GM18505 (cell line): ENCODE data around the gene PCYT1B.

ENCODE experiments used
- ATAC-seq: cut with Tn5 transposase; IDR thresholded peaks from one replicate; pipeline ENCODE4 v1.9.1; 2021; ENCODE audit not compliant: unreplicated experiment
- POLR2A ChIP-seq: IDR thresholded peaks from 4 replicates; pipeline ENCODE4 v1.6.1; 2011; ENCODE audit warnings: borderline replicate concordance; ENCODE audit not compliant: insufficient read depth, insufficient read length; ENCODE audit errors: extremely low read depth

Gene PCYT1B

GRCh38 chrX:24594501-24594900, 52.6 kb downstream of the PCYT1B start:
- no peak for ATAC-seq
- no peak for TF ChIP-seq POLR2A

DNA sequence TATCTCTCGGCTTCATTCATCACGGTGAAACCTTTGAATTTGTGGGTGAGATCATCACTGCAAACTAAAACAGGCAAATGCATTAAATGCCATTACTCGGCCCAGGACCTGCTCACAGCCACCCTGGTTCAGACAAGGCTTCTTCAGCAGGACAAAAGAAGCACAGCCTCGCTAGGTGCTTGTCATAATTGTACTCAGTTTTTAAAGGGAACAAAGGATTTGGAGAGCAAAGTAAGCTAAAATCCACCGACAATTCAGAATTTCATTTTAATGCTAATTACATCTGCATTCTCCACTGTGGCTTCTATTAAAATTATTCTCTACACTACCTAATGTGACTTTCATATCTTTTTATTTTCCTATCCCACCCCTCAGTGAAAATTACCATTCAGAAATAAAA, 57.0 kb downstream of the PCYT1B start:
- ATAC-seq = no peak
- no peak for TF ChIP-seq POLR2A

GRCh38 chrX:24577091-24577490, 70.1 kb downstream of the PCYT1B start:
- no peak for ATAC-seq
- TF ChIP-seq POLR2A = no peak

GRCh38 chrX:24575496-24575895, 71.7 kb downstream of the PCYT1B start:
- no peak for ATAC-seq
- TF ChIP-seq POLR2A = no peak

DNA sequence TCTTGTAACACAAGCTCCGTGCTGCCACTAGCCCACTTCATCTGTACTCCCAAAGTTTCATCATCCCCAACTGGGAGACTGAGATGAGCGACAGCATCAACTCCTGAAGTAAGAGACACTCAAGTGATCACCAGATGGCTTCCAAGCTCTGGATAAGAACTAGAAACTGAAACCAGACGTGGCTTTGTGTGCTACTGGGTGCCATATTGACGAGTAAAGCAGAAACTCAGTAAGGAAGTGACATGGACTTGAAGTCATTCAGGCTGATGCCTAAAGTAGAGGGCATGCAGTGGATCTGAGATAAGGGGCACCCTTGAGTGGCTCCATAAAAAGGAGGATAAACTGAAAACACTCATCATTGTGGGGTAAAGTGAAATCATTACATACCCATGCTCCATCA, 72.4 kb downstream of the PCYT1B start:
- TF ChIP-seq POLR2A = no peak
- ATAC-seq = no peak

DNA sequence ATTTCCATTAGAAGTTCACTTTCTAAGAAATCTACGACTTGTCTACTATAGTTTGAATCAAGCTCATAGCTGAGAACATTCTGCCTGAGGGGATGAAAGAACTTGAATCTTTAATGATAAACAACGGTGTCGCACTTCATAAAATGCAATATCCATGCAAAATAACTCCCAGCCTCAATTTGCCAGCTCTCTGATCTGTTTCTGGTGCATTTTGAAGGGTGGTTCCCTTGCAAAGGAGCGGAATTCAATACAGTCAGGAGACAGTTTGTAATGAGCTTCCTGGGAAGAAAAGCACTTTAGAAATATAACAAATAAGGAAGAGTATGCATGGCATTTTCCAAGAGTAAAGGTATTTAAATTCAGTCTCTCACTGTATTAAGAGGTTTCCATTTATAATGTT, 80.0 kb downstream of the PCYT1B start:
- no peak for TF ChIP-seq POLR2A
- no peak for ATAC-seq

DNA sequence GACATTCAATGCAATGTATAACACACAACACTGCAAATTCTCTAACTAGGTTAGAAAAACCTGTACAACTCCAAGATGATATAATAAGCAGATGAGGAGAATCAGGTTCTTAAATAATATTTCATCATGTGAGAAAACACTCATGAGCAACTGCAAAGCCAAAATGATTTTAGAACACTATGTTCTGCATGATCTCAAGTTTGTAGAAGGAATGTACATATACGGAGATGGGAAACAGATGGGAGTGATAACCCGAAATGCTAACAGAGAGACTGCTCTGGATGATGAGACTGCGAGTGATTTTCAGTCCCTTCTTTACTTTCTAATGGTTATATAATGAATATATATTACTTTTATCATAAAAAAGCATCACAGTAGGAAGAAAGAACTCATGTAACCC, 80.9 kb downstream of the PCYT1B start:
- no peak for TF ChIP-seq POLR2A
- no peak for ATAC-seq

DNA sequence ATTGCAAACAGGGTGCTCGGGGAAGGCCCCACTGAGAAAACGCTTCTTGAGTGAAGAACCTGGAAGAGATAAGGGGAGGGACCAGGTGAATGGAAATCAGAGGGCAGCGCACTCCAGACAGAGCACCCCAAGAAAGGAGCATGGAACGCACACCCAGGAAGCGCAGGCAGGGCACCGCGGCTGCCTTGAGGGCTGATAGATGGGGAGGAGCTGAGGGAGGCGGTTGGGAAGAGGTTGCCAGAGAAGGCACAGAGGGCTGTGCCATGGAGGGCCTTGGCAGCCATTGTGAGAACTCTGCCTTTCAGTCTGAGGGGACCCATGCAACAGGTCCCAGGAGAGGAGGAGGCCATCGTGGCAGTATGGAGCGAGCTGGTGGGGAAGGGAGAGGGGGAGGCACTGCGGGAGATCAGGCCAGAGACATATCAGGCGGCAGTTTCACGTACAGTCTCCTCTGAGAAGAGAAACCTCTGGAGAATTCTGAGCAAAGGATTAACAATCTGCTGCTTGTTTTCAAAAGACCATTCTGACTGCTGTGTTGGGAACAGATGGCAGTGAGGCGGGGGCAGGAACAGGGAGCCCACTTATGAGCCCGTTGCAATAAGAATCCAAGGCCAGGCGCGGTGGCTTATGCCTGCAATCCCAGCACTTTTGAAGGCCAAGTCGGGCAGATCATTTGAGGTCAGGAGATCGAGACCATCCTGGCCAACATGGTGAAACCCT, 83.7 kb downstream of the PCYT1B start:
- TF ChIP-seq POLR2A = no peak
- ATAC-seq = no peak

- no peak for TF ChIP-seq POLR2A
- no peak for ATAC-seq
Measured at GRCh38 chrX:24561121-24561520, 86.0 kb downstream of the PCYT1B start.

DNA sequence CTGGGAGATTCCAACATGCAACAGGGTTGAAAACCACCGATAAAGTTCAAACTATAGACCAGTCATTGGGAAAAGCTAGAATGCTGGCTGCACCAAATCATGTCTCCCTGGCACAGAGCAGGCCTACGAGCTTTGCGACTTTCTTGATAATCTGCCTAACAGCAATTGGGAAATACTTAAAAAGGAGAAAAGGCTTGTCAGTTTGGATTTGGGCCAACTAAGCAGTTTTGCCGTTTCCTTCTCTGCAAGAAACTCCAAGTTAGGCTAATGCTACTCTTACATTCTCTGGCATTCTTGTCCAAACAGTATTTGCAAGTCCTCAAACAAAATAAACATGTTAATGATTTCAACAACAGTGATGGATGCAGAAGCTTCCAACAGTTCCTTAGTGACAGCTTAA, 94.1 kb downstream of the PCYT1B start:
- ATAC-seq = no peak
- no peak for TF ChIP-seq POLR2A

GRCh38 chrX:24550166-24550565, 97.0 kb downstream of the PCYT1B start:
- no peak for TF ChIP-seq POLR2A
- no peak for ATAC-seq

DNA sequence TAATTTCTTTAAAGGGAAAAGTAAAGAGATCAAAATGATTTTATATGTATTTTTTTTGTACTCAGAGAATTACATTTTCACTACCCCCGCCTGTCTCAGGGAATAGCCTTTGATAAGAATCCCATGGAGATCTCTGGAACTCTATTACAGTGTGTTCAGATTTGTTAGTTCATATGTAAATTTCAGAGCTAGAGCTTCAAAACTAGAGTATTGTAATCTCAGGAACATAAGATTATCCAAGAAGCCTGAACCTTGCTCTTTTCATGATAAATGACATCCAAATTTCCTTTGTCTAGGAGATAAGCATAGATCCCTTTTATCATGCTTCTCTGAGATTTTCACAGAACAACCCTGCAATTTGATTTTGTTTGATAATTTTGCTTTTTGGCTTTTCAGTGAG, 99.2 kb downstream of the PCYT1B start:
- ATAC-seq = no peak
- TF ChIP-seq POLR2A = no peak

DNA sequence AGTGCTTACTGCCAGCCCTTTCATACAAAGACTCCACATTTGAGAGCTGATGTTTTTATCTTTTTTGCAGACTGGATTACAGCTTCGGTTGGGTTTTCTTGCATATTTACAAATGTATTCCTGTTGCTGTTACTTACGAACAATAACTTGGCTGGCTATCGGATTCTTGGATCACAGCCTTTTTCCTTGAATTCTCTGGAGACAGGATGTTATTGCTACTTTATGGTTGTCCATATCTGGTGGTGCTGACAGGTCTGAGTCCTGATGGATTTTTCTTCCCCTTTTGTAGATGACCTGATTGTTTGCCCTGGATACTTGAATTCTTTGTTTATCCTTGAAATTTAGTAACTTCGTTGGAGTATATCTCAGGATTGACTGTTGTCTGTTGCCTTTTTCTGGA, 104.4 kb downstream of the PCYT1B start:
- TF ChIP-seq POLR2A = no peak
- ATAC-seq = no peak

DNA sequence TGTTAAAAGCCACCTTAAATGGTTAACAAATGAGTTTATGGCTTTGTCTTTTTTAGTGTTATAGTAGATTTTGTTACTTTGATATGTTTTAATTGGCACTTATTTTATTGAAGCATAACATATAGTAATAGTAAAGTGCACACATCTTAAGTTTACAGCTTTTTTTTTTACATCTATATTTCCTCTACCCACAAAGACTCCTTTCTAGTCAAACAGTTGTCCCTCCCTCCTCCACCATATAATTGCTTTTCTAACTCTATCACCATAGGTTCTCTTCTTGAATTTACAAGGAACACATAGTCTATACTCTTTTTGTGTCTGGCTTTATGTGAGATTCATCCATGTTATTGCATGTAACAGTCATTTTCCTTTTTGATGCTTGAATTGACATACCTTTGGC, 110.6 kb downstream of the PCYT1B start:
- no peak for TF ChIP-seq POLR2A
- ATAC-seq = no peak

DNA sequence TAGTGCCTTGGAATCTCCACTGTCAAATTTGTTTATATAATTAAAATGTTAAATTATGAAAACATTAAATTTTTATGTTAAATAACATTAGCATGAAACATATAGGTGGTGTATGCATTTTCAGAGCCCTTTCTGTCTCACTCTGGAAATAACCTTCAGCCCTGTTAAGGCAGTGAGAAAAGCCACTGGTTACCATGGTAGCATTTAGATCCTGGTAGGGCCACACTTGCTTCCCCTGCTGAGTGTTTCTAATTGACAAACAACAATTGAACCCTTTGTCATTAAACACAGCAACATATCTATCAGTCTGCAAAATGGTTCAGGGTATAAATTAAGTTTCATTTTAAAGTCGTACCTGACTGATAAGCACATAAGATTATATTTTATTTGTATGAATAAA, 118.5 kb downstream of the PCYT1B start:
- TF ChIP-seq POLR2A = no peak
- no peak for ATAC-seq
